Activated T-cell treated with anti-CD3 and anti-CD28 coated beads, Interleukin-2, amount 50 U/mL, for 24 hours (primary cell): ENCODE results near the gene PRRT2.
"Not testable (repeated sequence)": the region's sequence is repeated elsewhere in the genome, so short reads cannot be mapped to it uniquely, and the experiment has no call there.

Experiments
- DNase-seq: peaks from one replicate; pipeline ENCODE4 v3.0.0-alpha.2; 2020
- H3K27ac Mint-ChIP-seq: 2 replicates; pipeline ENCODE4 v1.8.0; 2020; ENCODE audit warnings: mild to moderate bottlenecking, mixed read lengths
- H3K27me3 Mint-ChIP-seq: 2 replicates; pipeline ENCODE4 v1.8.0; 2020; ENCODE audit warnings: mixed read lengths
- H3K36me3 Mint-ChIP-seq: 2 replicates; pipeline ENCODE4 v1.8.0; 2020; ENCODE audit warnings: low read depth, mixed read lengths
- H3K4me1 Mint-ChIP-seq: 2 replicates; pipeline ENCODE4 v1.8.0; 2020; ENCODE audit warnings: low read depth, mixed read lengths
- H3K4me3 Mint-ChIP-seq: 2 replicates; pipeline ENCODE4 v1.8.0; 2020; ENCODE audit warnings: mild to moderate bottlenecking, moderate library complexity, mixed read lengths
- H3K9me3 Mint-ChIP-seq: 2 replicates; pipeline ENCODE4 v1.8.0; 2020; ENCODE audit warnings: mixed read lengths

PRRT2 gene

GRCh38 chr16:29825145-29826044, 13.4 kb downstream of the PRRT2 start:
- H3K36me3 Mint-ChIP-seq, result peaks cover 35% of the 10 kb centered on the region
- H3K4me3 Mint-ChIP-seq, result peak overlapping the region; percentile 69
- H3K4me1 Mint-ChIP-seq, result peaks cover 91% of the 10 kb centered on the region
- peak overlapping the region; percentile 94 for H3K27ac Mint-ChIP-seq
- DNase-seq, result peak; percentile 74
- no peaks in the 10 kb centered on the region for H3K9me3 Mint-ChIP-seq
- no peaks in the 10 kb centered on the region for H3K27me3 Mint-ChIP-seq

GRCh38 chr16:29826342-29826695, 14.3 kb downstream of the PRRT2 start:
- no peak for DNase-seq
- Mint-ChIP-seq H3K4me1 (peaks cover 88% of the 10 kb centered on the region), H3K36me3 (peaks cover 33% of the 10 kb centered on the region), H3K9me3 (no peaks in the 10 kb centered on the region), H3K4me3 (peak overlapping the region; percentile 72), H3K27me3 (no peaks in the 10 kb centered on the region), H3K27ac (peak overlapping the region; percentile 94)

- no peaks in the 10 kb centered on the region for H3K27me3 Mint-ChIP-seq
- H3K9me3 Mint-ChIP-seq, result no peaks in the 10 kb centered on the region
- peaks cover 49% of the 10 kb centered on the region for H3K36me3 Mint-ChIP-seq
- peak overlapping the region; percentile 54 for H3K27ac Mint-ChIP-seq
- no peak for DNase-seq
- H3K4me3 Mint-ChIP-seq, result no peak overlapping the region
- H3K4me1 Mint-ChIP-seq, result peaks cover 59% of the 10 kb centered on the region
Measured at GRCh38 chr16:29830774-29831173, 18.8 kb downstream of the PRRT2 start.

GRCh38 chr16:29831490-29831889, 19.5 kb downstream of the PRRT2 start:
- Mint-ChIP-seq H3K4me1 (peaks cover 52% of the 10 kb centered on the region), H3K27ac (peak overlapping the region; percentile 61), H3K36me3 (peaks cover 56% of the 10 kb centered on the region), H3K9me3 (no peaks in the 10 kb centered on the region), H3K27me3 (no peaks in the 10 kb centered on the region), H3K4me3 (no peak overlapping the region)
- DNase-seq, result no peak

GRCh38 chr16:29833219-29833618, 21.2 kb downstream of the PRRT2 start:
- H3K9me3 Mint-ChIP-seq, H3K27ac Mint-ChIP-seq, DNase-seq, H3K27me3 Mint-ChIP-seq, H3K4me3 Mint-ChIP-seq: not testable (repeated sequence)
- Mint-ChIP-seq H3K4me1 (peaks cover 34% of the 10 kb centered on the region), H3K36me3 (peaks cover 71% of the 10 kb centered on the region)

- peaks cover 30% of the 10 kb centered on the region for H3K4me1 Mint-ChIP-seq
- no peaks in the 10 kb centered on the region for H3K9me3 Mint-ChIP-seq
- H3K27me3 Mint-ChIP-seq, result no peaks in the 10 kb centered on the region
- H3K4me3 Mint-ChIP-seq, result no peak overlapping the region
- H3K27ac Mint-ChIP-seq, result peak overlapping the region; percentile 73
- DNase-seq, result no peak
- H3K36me3 Mint-ChIP-seq, result peaks cover 77% of the 10 kb centered on the region
Measured at GRCh38 chr16:29834079-29834478, 22.1 kb downstream of the PRRT2 start.

GRCh38 chr16:29835926-29836325, 23.9 kb downstream of the PRRT2 start:
- Mint-ChIP-seq H3K9me3 (no peaks in the 10 kb centered on the region), H3K4me1 (peaks cover 16% of the 10 kb centered on the region), H3K4me3 (no peak overlapping the region), H3K27me3 (no peaks in the 10 kb centered on the region), H3K36me3 (peaks cover 84% of the 10 kb centered on the region), H3K27ac (no peak overlapping the region)
- DNase-seq, result no peak

GRCh38 chr16:29836623-29837022, 24.6 kb downstream of the PRRT2 start:
- DNase-seq, result no peak
- H3K9me3 Mint-ChIP-seq, result no peaks in the 10 kb centered on the region
- H3K4me3 Mint-ChIP-seq, result no peak overlapping the region
- H3K27ac Mint-ChIP-seq, result peak overlapping the region; percentile 47
- H3K36me3 Mint-ChIP-seq, result peaks cover 83% of the 10 kb centered on the region
- no peaks in the 10 kb centered on the region for H3K27me3 Mint-ChIP-seq
- peaks cover 12% of the 10 kb centered on the region for H3K4me1 Mint-ChIP-seq

- peak overlapping the region; percentile 26 for H3K27ac Mint-ChIP-seq
- peaks cover 12% of the 10 kb centered on the region for H3K4me1 Mint-ChIP-seq
- H3K9me3 Mint-ChIP-seq, result no peaks in the 10 kb centered on the region
- no peak for DNase-seq
- no peak overlapping the region for H3K4me3 Mint-ChIP-seq
- peaks cover 85% of the 10 kb centered on the region for H3K36me3 Mint-ChIP-seq
- H3K27me3 Mint-ChIP-seq, result no peaks in the 10 kb centered on the region
Measured at GRCh38 chr16:29837841-29838240, 25.8 kb downstream of the PRRT2 start.

- peaks cover 2% of the 10 kb centered on the region for H3K4me1 Mint-ChIP-seq
- DNase-seq, result no peak
- H3K27me3 Mint-ChIP-seq, result no peaks in the 10 kb centered on the region
- peaks cover 86% of the 10 kb centered on the region for H3K36me3 Mint-ChIP-seq
- H3K4me3 Mint-ChIP-seq, result no peak overlapping the region
- H3K27ac Mint-ChIP-seq, result peak overlapping the region; percentile 38
- H3K9me3 Mint-ChIP-seq, result no peaks in the 10 kb centered on the region
Measured at GRCh38 chr16:29839822-29840221, 27.8 kb downstream of the PRRT2 start.

GRCh38 chr16:29840240-29840639, 28.2 kb downstream of the PRRT2 start:
- Mint-ChIP-seq H3K9me3 (no peaks in the 10 kb centered on the region), H3K27ac (peak overlapping the region; percentile 38), H3K4me1 (peaks cover 2% of the 10 kb centered on the region), H3K27me3 (no peaks in the 10 kb centered on the region), H3K4me3 (no peak overlapping the region), H3K36me3 (peaks cover 85% of the 10 kb centered on the region)
- DNase-seq, result no peak

- peaks cover 85% of the 10 kb centered on the region for H3K36me3 Mint-ChIP-seq
- no peaks in the 10 kb centered on the region for H3K4me1 Mint-ChIP-seq
- no peaks in the 10 kb centered on the region for H3K9me3 Mint-ChIP-seq
- H3K27ac Mint-ChIP-seq, result no peak overlapping the region
- H3K27me3 Mint-ChIP-seq, result no peaks in the 10 kb centered on the region
- DNase-seq, result no peak
- no peak overlapping the region for H3K4me3 Mint-ChIP-seq
Measured at GRCh38 chr16:29841631-29842030, 29.6 kb downstream of the PRRT2 start.

GRCh38 chr16:29842732-29843346, 30.8 kb downstream of the PRRT2 start:
- Mint-ChIP-seq H3K4me3 (no peak overlapping the region), H3K36me3 (peaks cover 82% of the 10 kb centered on the region), H3K9me3 (no peaks in the 10 kb centered on the region), H3K4me1 (no peaks in the 10 kb centered on the region), H3K27me3 (no peaks in the 10 kb centered on the region), H3K27ac (peak overlapping the region; percentile 66)
- no peak for DNase-seq

GRCh38 chr16:29843931-29844330, 31.9 kb downstream of the PRRT2 start:
- no peak for DNase-seq
- Mint-ChIP-seq H3K4me3 (no peak overlapping the region), H3K27ac (peak overlapping the region; percentile 78), H3K36me3 (peaks cover 86% of the 10 kb centered on the region), H3K9me3 (no peaks in the 10 kb centered on the region), H3K27me3 (no peaks in the 10 kb centered on the region), H3K4me1 (peaks cover 7% of the 10 kb centered on the region)
